Adipose tissue (tissue), 3 donors: ENCODE measurements around the gene SPEG. TPM values are rescaled to one million over a fixed set of nuclear protein-coding genes. Genes with fewer than 3 reads are reported as not detected.
"Not testable (repeated sequence)": the region's sequence is repeated elsewhere in the genome, so short reads cannot be mapped to it uniquely, and the experiment has no call there.

Experiments
- H3K27ac ChIP-seq: one replicate; pipeline ENCODE4 v1.5.1; 2013; ENCODE audit warnings: low read depth, low read length
- WGBS, 3 donors: extraction: QIAGEN DNeasy Blood & Tissue Kit; methylation state at CpG; one replicate each; pipeline ENCODE4 v1.1.7; 2013; 5-methylcytosine and 5-hydroxymethylcytosine counted together
- polyA plus RNA-seq, 3 donors: library from polyadenylated mRNA; stranded (reverse); fragments of 200-250 nt; gene quantifications; one replicate each; pipeline ENCODE4 v1.2.3, GENCODE V29; 2013
- donor health status: healthy with polysubstance abuse.
- donor health status: Bipolar disorder and iron deficiency.
- donor health status: healthy.

SPEG gene
- polyA plus RNA-seq, 3 donors = 3.4 to 22.5 (median 6.8) TPM

GRCh38 chr2:219402665-219403515, 31.8 kb upstream of the SPEG start:
- WGBS, 3 donors = 19 to 21% (median 21%) methylated on average over 15 of the region's 15 CpGs
- H3K27ac ChIP-seq = no peak overlapping the region

GRCh38 chr2:219403861-219404260, 30.8 kb upstream of the SPEG start:
- H3K27ac ChIP-seq = no peak overlapping the region

GRCh38 chr2:219404291-219404910, 30.2 kb upstream of the SPEG start:
- 79 to 84% (median 82%) methylated on average over 10 of the region's 10 CpGs for WGBS, 3 donors
- no peak overlapping the region for H3K27ac ChIP-seq

More at GRCh38 chr2:219403861-219404260, 30.8 kb upstream of the SPEG start:
- 89 to 93% (median 93%) methylated on average over 9 of the region's 9 CpGs for WGBS, 3 donors

GRCh38 chr2:219404954-219405353, 29.7 kb upstream of the SPEG start:
- H3K27ac ChIP-seq = no peak overlapping the region

GRCh38 chr2:219405451-219405850, 29.2 kb upstream of the SPEG start:
- WGBS, 3 donors = 74 to 84% (median 82%) methylated on average over 9 of the region's 9 CpGs
- H3K27ac ChIP-seq = no peak overlapping the region

More at GRCh38 chr2:219404954-219405353, 29.7 kb upstream of the SPEG start:
- WGBS, 3 donors = 88 to 90% (median 89%) methylated on average over 7 of the region's 7 CpGs

GRCh38 chr2:219405958-219406860, 28.4 kb upstream of the SPEG start:
- WGBS, 3 donors = 80 to 85% (median 84%) methylated on average over 7 of the region's 7 CpGs

GRCh38 chr2:219406861-219407230, 27.8 kb upstream of the SPEG start:
- no peak overlapping the region for H3K27ac ChIP-seq
- 75 to 82% (median 78%) methylated on average over 3 of the region's 3 CpGs for WGBS, 3 donors

More at GRCh38 chr2:219405958-219406860, 28.4 kb upstream of the SPEG start:
- H3K27ac ChIP-seq = no peak overlapping the region

- not testable (repeated sequence) for H3K27ac ChIP-seq
- 67 to 69% (median 69%) methylated on average over 5 of the region's 5 CpGs for WGBS, 3 donors
Observed at GRCh38 chr2:219407343-219407742, 27.3 kb upstream of the SPEG start.

GRCh38 chr2:219408204-219408603, 26.4 kb upstream of the SPEG start:
- H3K27ac ChIP-seq = no peak overlapping the region
- WGBS, 3 donors = 69 to 81% (median 70%) methylated on average over 5 of the region's 5 CpGs

- 61 to 66% (median 62%) methylated on average over 8 of the region's 8 CpGs for WGBS, 3 donors
- no peak overlapping the region for H3K27ac ChIP-seq
Observed at GRCh38 chr2:219408631-219409030, 26.0 kb upstream of the SPEG start.

- no peak overlapping the region for H3K27ac ChIP-seq
- 91 to 93% (median 92%) methylated on average over 5 of the region's 5 CpGs for WGBS, 3 donors
Observed at GRCh38 chr2:219409619-219410018, 25.0 kb upstream of the SPEG start.

- H3K27ac ChIP-seq = no peak overlapping the region
Observed at GRCh38 chr2:219410390-219410789, 24.3 kb upstream of the SPEG start.

GRCh38 chr2:219414857-219415256, 19.8 kb upstream of the SPEG start:
- WGBS, 3 donors = 71 to 77% (median 76%) methylated on average over 4 of the region's 4 CpGs
- no peak overlapping the region for H3K27ac ChIP-seq

More at GRCh38 chr2:219410390-219410789, 24.3 kb upstream of the SPEG start:
- 84 to 92% (median 89%) methylated on average over 8 of the region's 8 CpGs for WGBS, 3 donors

- no peak overlapping the region for H3K27ac ChIP-seq
- WGBS, 3 donors = 65 to 71% (median 71%) methylated on average over 4 to 5 of the region's 5 CpGs
Observed at GRCh38 chr2:219415580-219416234, 18.9 kb upstream of the SPEG start.

- 37 to 62% (median 48%) methylated on average over 3 of the region's 3 CpGs for WGBS, 3 donors
- no peak overlapping the region for H3K27ac ChIP-seq
Observed at GRCh38 chr2:219416235-219416602, 18.4 kb upstream of the SPEG start.

GRCh38 chr2:219416938-219417337, 17.7 kb upstream of the SPEG start:
- no peak overlapping the region for H3K27ac ChIP-seq
- 81 to 87% (median 85%) methylated on average over 4 of the region's 4 CpGs for WGBS, 3 donors

- no peak overlapping the region for H3K27ac ChIP-seq
- 72 to 79% (median 74%) methylated on average over 9 of the region's 9 CpGs for WGBS, 3 donors
Observed at GRCh38 chr2:219417374-219417773, 17.3 kb upstream of the SPEG start.
